HepG2 (cell line): ENCODE measurements around the gene MARCHF11. TPM values are rescaled to one million over a fixed set of nuclear protein-coding genes. Genes with fewer than 3 reads are reported as not detected.

Experiments used
- ATAC-seq: fragments of 200-7000 bp; cut with Tn5 transposase; 3 replicates; pipeline ENCODE4 v1.9.1; 2020; ENCODE audit warnings: mild to moderate bottlenecking, moderate library complexity
- BruUV-seq: library from RNA; stranded (reverse); fragments of 400-500 nt; replicated peaks from 2 replicates; lab custom pipeline; 2021; lab: Mats Ljungman, UMichigan
- CTCF ChIA-PET: fragments of 300-600 bp; formaldehyde crosslinking; extraction: SDS; loops from one replicate; lab custom pipeline; 2021; ENCODE audit warnings: low total read pairs, inconsistent platforms, low intra/inter-chr PET ratio; lab: Yijun Ruan, JAX
- POLR2A ChIA-PET: fragments of 350-600 bp; sonication (Branson Sonifier 250); formaldehyde crosslinking; loops from one replicate; lab custom pipeline; 2020; ENCODE audit warnings: antibody characterized with exemption, inconsistent platforms; lab: Yijun Ruan, JAX
- DNase-seq: peaks from one replicate; pipeline ENCODE4 v3.0.0-alpha.2; 2015; ENCODE audit warnings: low spot score
- FAIRE-seq: peaks from 3 replicates; lab custom pipeline; 2011; peaks lifted over from hg19 to GRCh38; lab: Jason Lieb, UNC
- H2AFZ ChIP-seq: one replicate; pipeline ENCODE4 v1.6.1; 2011; ENCODE audit warnings: low read length, inconsistent platforms
- H3K27ac ChIP-seq: fragments of 300-600 bp; 3 replicates; pipeline ENCODE4 v1.8.0; 2011; ENCODE audit warnings: mixed run types, mild to moderate bottlenecking, mixed read lengths, low read length, inconsistent platforms; ENCODE audit not compliant: insufficient read depth; ENCODE audit errors: extremely low read length
- H3K27me3 ChIP-seq, 2 experiments: fragments of 200-600 bp in 1 of 2; 2 replicates in 1 of 2; 3 replicates in 1 of 2; pipeline versions ENCODE4 v1.6.0 to v1.8.0; 2011; ENCODE audit warnings: low read length in 2 of 2, mild to moderate bottlenecking in 2 of 2, moderate library complexity in 2 of 2, inconsistent platforms in 1 of 2; ENCODE audit not compliant: insufficient read depth in 2 of 2, control insufficient read depth in 1 of 2
- H3K36me3 ChIP-seq, 2 experiments: fragments of 200-600 bp in 1 of 2; replicated peaks in 1 of 2; 2 replicates in 1 of 2; 3 replicates in 1 of 2; pipeline versions ENCODE4 v1.5.1 to v1.8.0; 2011; ENCODE audit warnings: low read length in 2 of 2, inconsistent platforms in 1 of 2; ENCODE audit not compliant: insufficient read depth in 2 of 2, control insufficient read depth in 1 of 2
- H3K4me1 ChIP-seq: 2 replicates; pipeline ENCODE4 v1.5.1; 2012; ENCODE audit warnings: low read length, inconsistent platforms; ENCODE audit not compliant: insufficient read depth
- H3K4me2 ChIP-seq: 2 replicates; pipeline ENCODE4 v1.6.0; 2011; ENCODE audit warnings: low read depth, low read length, inconsistent platforms
- H3K4me3 ChIP-seq, 3 experiments: fragments of 200-600 bp in 1 of 3; sonication (generic), shearing (Covaris generic) in 1 of 3; replicated peaks in 1 of 3; 2 replicates each; pipeline ENCODE4 v1.5.1; 2011 to 2016; ENCODE audit warnings: low read length in 3 of 3, inconsistent platforms in 2 of 3, low read depth in 2 of 3, mild to moderate bottlenecking in 2 of 3, control low read depth in 1 of 3, mixed read lengths in 1 of 3; ENCODE audit not compliant: insufficient read depth in 1 of 3
- H3K79me2 ChIP-seq: one replicate; pipeline ENCODE4 v1.6.1; 2011; ENCODE audit warnings: low read length, inconsistent platforms; ENCODE audit not compliant: insufficient read depth
- H3K9ac ChIP-seq: 2 replicates; pipeline ENCODE4 v1.6.0; 2011; ENCODE audit warnings: mild to moderate bottlenecking, low read depth, low read length, inconsistent platforms; ENCODE audit not compliant: insufficient read depth
- H3K9me3 ChIP-seq: 2 replicates; pipeline ENCODE4 v1.5.1; 2012; ENCODE audit warnings: mild to moderate bottlenecking, low read length
- H4K20me1 ChIP-seq: 2 replicates; pipeline ENCODE4 v1.6.0; 2011; ENCODE audit warnings: inconsistent platforms, mild to moderate bottlenecking, low read length, moderate library complexity; ENCODE audit not compliant: insufficient read depth
- HOXA3 ChIP-seq: sonication (generic); formaldehyde crosslinking; IDR thresholded peaks from 2 replicates; pipeline ENCODE4 v1.5.0; 2020; ENCODE audit warnings: missing genetic modification reagents
- MYPOP ChIP-seq: sonication (generic); formaldehyde crosslinking; IDR thresholded peaks from 2 replicates; pipeline ENCODE4 v1.8.1; 2023; ENCODE audit warnings: mild to moderate bottlenecking, moderate library complexity, missing genetic modification reagents
- SMARCE1 ChIP-seq: fragments of 450-650 bp; IDR thresholded peaks from 2 replicates; pipeline ENCODE4 v1.6.1; 2017; ENCODE audit warnings: borderline replicate concordance
- STAT6 ChIP-seq: sonication (generic); formaldehyde crosslinking; IDR thresholded peaks from 2 replicates; pipeline ENCODE4 v1.4.0; 2020; ENCODE audit warnings: missing genetic modification reagents, mild to moderate bottlenecking, borderline replicate concordance
- TERF1 ChIP-seq: sonication (generic); formaldehyde crosslinking; IDR thresholded peaks from 2 replicates; pipeline ENCODE4 v1.8.0; 2022; ENCODE audit warnings: mild to moderate bottlenecking, missing genetic modification reagents, moderate library complexity
- ZBTB10 ChIP-seq: sonication (generic); formaldehyde crosslinking; IDR thresholded peaks from 2 replicates; pipeline ENCODE4 v1.4.0; 2020; ENCODE audit warnings: missing genetic modification reagents, borderline replicate concordance
- ZMAT3 ChIP-seq: sonication (generic); formaldehyde crosslinking; conservative IDR thresholded peaks from 2 replicates; pipeline ENCODE4 v1.7.0; 2021; ENCODE audit warnings: missing genetic modification reagents
- ZNF354B ChIP-seq: sonication (generic); formaldehyde crosslinking; IDR thresholded peaks from 2 replicates; pipeline ENCODE4 v1.8.0; 2022; ENCODE audit warnings: mild to moderate bottlenecking, missing genetic modification reagents
- ZNF563 ChIP-seq: sonication (generic); formaldehyde crosslinking; IDR thresholded peaks from 2 replicates; pipeline ENCODE4 v1.8.0; 2022; ENCODE audit warnings: mild to moderate bottlenecking, moderate library complexity, missing genetic modification reagents
- ZNF724P ChIP-seq: sonication (generic); formaldehyde crosslinking; IDR thresholded peaks from 2 replicates; pipeline ENCODE4 v1.8.0; 2022; ENCODE audit warnings: missing genetic modification reagents, borderline replicate concordance
- WGBS: methylation state at CpG from one replicate; pipeline ENCODE4 v1.1.6; 2017; ENCODE audit warnings: low lambda C conversion rate; 5-methylcytosine and 5-hydroxymethylcytosine counted together
- in situ Hi-C: cut with HindIII; loops from 2 replicates; pipeline ENCODE4 v1.10.0; 2017; ENCODE audit warnings: low pct_unique_long_range_greater_than_20kb; ENCODE audit not compliant: extremely low pct_ligation_motif_present
- intact Hi-C: fragments of 100-400 bp; cut with micrococcal nuclease; formaldehyde crosslinking; loops from one replicate; pipeline ENCODE4 v1.10.0; 2022; ENCODE audit not compliant: unreplicated experiment
- polyA plus RNA-seq, 8 experiments: library from polyadenylated mRNA; depleted of rRNA in 3 of 8; stranded (reverse) in 7 of 8; unstranded in 1 of 8; fragments of >200 nt; fragmentation: Illumina TruSeq in 4 of 8; extraction: Trizol in 4 of 8; gene quantifications; 2 replicates each; pipeline versions ENCODE4 v1.2.1 to v1.2.3, GENCODE V29; 2011 to 2016; ENCODE audit warnings: low read depth in 4 of 8, missing spikeins in 1 of 8, mixed read lengths in 1 of 8; ENCODE audit not compliant: insufficient read depth in 1 of 8
- total RNA-seq, 5 experiments: library from RNA; depleted of rRNA; stranded (reverse); fragments of >200 nt; fragmentation: Illumina TruSeq; extraction: Trizol; gene quantifications; 2 replicates each; pipeline ENCODE4 v1.2.3, GENCODE V29; 2016; ENCODE audit warnings: low read depth in 1 of 5
- TF ChIP-seq, protein P1 (sequence below): sonication (generic); formaldehyde crosslinking; IDR thresholded peaks from 2 replicates; pipeline ENCODE4 v1.5.0; 2020; ENCODE audit warnings: missing genetic modification reagents

MARCHF11 gene
- total and polyA plus RNA-seq, 2 of the 13 experiments (the other 11 are each of a cell fraction or from before 2014, with no cell fraction given), result not detected

DNA sequence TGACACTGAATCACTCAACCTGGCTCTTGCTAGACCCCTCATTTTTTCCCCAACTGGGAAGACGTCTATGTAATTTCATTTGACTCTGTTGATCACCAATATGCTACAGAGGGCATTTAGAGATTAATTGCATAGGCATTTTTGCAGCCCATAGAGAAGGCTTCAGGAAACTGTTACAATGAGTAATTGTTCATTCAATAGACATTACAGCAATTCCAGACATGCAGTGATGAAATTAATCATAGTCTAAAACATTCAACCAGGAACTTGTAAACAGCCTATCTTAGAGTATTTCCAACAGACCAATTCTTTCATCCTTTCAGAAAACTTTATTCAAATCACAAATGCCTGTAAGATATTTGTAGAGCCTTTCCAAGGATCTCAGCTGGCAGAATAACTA lies 122.3 kb downstream of the MARCHF11 start:
- BruUV-seq, result no TSS peak
- no peak for TF ChIP-seq ZBTB10 (CRISPR knock-in tag)
- TF ChIP-seq ZMAT3 (CRISPR knock-in tag), result no peak
- no peak for TF ChIP-seq HOXA3 (CRISPR knock-in tag)
- TF ChIP-seq ZNF724P (CRISPR knock-in tag), result no peak
- no peak for TF ChIP-seq STAT6
- no peak for TF ChIP-seq SMARCE1
- TF ChIP-seq MYPOP (CRISPR knock-in tag), result no peak
- TF ChIP-seq, protein P1, sequence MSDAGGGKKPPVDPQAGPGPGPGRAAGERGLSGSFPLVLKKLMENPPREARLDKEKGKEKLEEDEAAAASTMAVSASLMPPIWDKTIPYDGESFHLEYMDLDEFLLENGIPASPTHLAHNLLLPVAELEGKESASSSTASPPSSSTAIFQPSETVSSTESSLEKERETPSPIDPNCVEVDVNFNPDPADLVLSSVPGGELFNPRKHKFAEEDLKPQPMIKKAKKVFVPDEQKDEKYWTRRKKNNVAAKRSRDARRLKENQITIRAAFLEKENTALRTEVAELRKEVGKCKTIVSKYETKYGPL (CRISPR knock-in tag), result no peak
- no peak for TF ChIP-seq ZNF563 (CRISPR knock-in tag)
- TF ChIP-seq TERF1 (CRISPR knock-in tag), result no peak
- no peak for TF ChIP-seq ZNF354B
- ATAC-seq (no peak), FAIRE-seq (no peak), DNase-seq (no peak)
- no peaks in the 10 kb centered on the region for H3K27me3 ChIP-seq
- ChIA-PET POLR2A (no interaction called here), CTCF (no interaction called here)
- in situ Hi-C loops (no loop called here), intact Hi-C loops (no loop called here)
- no peak overlapping the region for H3K4me2 ChIP-seq
- H3K79me2 ChIP-seq, result no peaks in the 10 kb centered on the region
- H3K36me3 ChIP-seq, result no peaks in the 10 kb centered on the region
- no peaks in the 10 kb centered on the region for H3K4me1 ChIP-seq
- no peak overlapping the region for H3K4me3 ChIP-seq
- H3K9me3 ChIP-seq, result no peaks in the 10 kb centered on the region
- 0% methylated on average over 1 of the region's 1 CpG for WGBS
- H2AFZ ChIP-seq, result no peak overlapping the region
- H3K27ac ChIP-seq, result no peak overlapping the region
- no peak overlapping the region for H3K9ac ChIP-seq
- H4K20me1 ChIP-seq, result no peaks in the 10 kb centered on the region
